NCI-H1417 (cell line): ENCODE measurements around the gene PRKAG1.

Experiments
- DNase-seq, 3 experiments: peaks; one replicate each; lab custom pipeline; 2025; lab: John Stamatoyannopoulos, UW

PRKAG1 gene

DNA sequence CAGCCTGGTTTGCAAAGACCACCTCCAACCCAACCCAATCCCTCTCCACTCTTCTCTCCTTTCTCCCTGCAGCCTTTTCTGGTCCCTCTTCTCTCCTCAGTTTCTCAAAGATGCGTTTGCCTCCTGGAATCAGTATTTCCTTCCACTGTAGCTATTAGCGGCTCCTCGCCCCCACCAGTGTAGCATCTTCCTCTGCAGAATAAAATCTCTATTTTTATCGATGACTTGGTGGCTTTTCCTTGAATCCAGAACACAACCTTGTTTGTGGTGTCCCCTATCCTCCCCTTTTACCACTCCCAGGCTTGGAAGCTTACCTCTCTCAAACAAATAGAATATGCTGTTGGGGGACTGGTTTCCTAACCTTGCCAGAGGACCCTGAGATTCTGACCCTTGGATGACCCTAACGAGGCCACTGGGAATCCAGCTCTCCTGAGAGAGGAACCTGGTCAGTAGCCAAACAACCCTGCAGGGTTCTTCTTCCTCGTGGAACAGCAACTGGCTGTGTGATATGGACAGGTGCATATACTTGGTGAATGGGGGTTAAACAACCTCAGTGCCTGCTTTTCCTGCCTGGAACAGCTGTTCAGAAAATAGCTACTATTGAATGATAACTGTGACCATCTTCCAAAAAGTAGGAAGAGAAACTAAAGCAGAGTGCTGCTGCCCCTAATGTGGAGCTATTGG lies 36.0 kb downstream of the PRKAG1 start:
- no peak for DNase-seq

GRCh38 chr12:48981757-48982157 lies 36.8 kb downstream of the PRKAG1 start:
- no peak for DNase-seq

- DNase-seq: peak in 2 of 3 experiments; percentile 56 to 60
These were observed 37.4 kb downstream of the PRKAG1 start for GRCh38 chr12:48980953-48981756.

- DNase-seq: peak in 2 of 3 experiments; percentile 41 to 53
These were observed 38.1 kb downstream of the PRKAG1 start for GRCh38 chr12:48980389-48980952.

- no peak for DNase-seq
These were observed 38.8 kb downstream of the PRKAG1 start for GRCh38 chr12:48979602-48980388.

- DNase-seq: peak in 2 of 3 experiments; percentile 45 to 58
These were observed 39.6 kb downstream of the PRKAG1 start for GRCh38 chr12:48978741-48979601.

GRCh38 chr12:48978291-48978740 lies 40.3 kb downstream of the PRKAG1 start, which contains the start of gene WNT1:
WNT1 (plus strand) TSS chr12:48978322; CDS start chr12:48978651, 329 bp downstream.
- DNase-seq: peak in 2 of 3 experiments; percentile 45 to 58

DNA sequence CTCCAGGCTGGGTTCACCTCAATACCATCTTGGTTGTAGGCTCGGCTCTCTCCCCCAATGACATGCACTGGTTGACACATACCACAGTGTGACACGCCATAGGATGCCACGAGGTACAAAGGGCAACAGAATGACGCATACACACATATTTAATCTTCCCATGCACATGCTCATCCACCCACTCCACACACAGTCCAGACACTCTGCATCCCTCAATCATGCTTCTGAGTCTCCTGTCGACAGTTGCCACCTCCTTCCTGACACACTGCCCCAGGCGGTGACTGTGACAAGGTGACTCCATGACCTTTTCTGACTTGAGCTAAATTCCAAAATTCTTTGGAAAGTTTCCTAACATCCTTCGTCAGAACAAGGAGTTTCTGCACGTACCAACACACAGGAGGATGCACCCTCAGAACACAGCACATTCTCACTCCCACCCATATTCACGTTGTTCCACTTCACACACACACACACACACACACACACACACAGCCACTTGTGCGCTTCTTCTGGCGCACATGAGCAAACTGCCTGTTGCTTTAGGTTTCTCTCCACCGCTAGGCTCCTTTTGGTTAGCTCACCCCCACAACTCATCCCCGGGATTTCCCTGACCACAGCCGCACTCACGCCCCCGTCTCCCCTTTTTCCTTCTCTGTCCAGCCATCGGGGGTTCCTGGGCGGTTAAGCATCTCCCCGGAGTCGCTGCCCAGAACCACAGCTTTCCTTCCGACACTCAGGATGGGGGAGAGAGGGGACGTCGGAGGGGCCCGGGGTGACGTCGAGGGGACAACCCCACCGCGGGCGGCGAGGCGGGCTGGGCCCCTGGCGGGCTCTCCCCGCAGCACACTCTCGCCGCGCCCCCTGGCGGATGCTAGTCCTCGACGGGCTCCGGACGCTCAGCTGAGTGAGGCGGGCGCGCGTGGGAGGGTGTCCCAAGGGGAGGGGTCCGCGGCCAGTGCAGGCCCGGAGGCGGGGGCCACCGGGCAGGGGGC lies 41.0 kb downstream of the PRKAG1 start:
- peak; percentile 30 to 47 (median 34) for DNase-seq

DNA sequence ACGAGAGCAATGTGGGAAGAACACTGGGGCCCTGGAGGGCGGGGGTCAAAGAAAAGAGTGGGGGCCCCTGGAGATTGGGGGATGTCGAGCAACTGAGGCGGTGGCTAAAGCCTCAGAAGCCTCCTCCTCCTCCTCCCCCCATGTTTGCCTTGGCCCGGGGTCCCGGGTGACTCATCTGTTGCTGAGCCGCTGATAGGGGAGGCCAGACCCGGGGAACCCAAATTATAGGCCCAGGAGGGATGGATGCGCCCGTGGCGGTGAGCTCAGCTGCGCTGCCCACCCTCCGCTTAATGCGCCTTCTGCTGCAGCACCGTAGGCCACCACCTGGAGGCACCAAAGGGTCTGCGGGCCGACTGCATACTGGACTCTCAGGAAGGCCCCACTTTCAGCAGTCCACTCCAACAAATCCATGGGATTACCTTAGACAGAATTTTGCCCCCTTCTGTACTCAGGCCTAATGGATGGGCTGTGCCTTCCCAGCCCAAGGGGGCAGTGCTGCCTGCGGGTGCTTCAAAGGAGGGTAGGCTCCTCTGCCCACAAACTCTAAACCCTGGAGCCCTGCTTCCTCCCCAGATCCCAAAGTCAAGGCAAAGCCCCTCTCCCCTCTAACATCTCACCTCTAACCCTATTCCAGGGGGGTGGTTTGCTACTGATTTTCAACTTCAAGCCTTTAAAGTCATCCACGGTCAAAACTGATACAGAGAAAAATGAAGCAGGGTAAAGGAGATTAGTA lies 44.5 kb downstream of the PRKAG1 start:
- no peak for DNase-seq

GRCh38 chr12:48973531-48973930 lies 45.0 kb downstream of the PRKAG1 start:
- no peak for DNase-seq

DNA sequence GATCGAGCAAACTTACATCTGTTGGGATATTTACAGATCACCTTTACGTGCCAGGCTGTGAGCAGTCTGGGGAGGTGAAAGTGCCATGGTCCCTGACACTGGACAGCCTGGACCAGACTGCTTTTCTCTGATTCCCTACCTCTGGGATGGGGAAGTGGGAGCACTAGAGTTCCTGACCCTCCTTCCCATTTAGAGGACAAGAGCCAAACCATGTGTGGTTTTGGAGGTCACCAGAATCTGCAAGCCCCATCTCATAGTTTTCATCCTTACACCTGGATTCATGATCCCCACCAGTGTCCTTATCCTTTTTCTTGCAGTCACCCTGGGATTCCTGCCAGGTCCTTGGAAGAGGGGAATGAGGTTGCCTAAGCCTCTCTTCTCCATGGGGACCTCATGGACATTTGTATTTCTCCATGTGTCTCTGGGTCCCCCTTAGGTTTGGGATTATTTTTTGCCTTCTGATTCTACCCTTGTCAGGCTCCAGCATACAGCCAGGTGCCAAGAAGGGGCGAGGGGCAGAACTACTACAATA lies 45.6 kb downstream of the PRKAG1 start:
- DNase-seq: no peak

DNA sequence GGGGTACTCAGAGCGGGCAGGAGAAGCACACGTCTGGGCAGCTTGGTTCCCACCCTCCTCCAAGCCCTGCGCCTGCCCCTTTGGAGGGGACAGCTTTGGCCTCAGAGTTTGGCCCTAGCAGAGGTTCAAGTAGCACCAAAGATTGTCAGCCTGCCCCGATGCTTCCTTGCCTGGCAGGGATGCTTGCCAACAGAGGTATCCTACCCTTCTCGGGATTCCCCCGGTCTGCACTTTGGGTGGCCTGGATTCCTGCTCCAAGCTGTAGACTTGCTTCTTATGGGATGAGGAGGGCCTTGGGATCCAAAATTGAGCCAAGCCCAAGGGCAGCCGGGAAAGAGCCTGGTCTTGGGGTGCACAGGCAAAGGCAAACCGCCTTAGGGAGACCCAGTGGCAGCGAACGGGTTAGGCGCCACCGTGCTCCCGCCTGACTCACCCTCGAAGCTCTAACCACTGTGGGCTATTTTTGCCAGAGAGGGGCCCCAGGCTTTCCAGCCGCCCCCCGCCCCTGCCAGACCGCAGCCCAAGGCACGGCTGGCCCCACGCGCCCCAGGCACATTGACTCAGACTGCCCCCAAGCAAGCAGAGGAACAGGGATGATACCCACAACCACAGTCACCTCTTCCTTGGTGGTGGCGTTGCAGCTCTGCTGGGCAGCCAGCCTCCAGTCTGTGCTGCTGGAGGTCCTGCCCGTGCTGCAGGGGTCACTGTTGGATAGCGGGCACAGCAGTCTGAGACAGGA lies 46.2 kb downstream of the PRKAG1 start:
- DNase-seq: no peak

DNA sequence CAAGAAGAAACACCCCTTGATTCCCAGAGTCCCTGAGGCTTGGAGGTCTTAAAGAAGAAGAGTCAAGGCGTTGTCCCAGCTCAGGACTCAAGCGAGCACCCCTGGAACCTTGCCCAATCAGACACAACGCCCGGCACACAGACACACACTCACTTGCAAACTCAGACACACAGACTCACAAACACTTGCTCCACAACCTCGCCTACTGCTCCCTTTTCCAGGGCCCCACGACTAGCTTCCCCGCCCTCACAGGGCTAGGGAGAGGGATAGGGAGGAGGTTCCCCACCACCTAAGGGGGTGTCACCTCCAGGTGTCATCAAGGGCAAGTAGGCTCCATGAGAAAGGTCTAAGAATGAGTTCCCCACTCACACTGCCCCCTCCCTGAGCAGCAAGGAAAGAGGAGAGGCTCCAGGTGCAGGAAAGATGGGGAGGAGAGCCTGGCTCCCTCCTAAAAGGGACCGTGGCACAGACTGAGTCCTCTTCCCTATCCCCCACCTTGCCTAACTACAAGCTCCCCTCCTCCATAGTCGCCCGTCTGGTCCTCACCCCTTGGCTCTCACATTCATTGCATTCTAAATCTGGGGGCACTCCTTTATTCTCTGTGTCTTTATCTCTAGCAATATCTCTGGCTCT lies 47.8 kb downstream of the PRKAG1 start:
- DNase-seq: no peak

DNA sequence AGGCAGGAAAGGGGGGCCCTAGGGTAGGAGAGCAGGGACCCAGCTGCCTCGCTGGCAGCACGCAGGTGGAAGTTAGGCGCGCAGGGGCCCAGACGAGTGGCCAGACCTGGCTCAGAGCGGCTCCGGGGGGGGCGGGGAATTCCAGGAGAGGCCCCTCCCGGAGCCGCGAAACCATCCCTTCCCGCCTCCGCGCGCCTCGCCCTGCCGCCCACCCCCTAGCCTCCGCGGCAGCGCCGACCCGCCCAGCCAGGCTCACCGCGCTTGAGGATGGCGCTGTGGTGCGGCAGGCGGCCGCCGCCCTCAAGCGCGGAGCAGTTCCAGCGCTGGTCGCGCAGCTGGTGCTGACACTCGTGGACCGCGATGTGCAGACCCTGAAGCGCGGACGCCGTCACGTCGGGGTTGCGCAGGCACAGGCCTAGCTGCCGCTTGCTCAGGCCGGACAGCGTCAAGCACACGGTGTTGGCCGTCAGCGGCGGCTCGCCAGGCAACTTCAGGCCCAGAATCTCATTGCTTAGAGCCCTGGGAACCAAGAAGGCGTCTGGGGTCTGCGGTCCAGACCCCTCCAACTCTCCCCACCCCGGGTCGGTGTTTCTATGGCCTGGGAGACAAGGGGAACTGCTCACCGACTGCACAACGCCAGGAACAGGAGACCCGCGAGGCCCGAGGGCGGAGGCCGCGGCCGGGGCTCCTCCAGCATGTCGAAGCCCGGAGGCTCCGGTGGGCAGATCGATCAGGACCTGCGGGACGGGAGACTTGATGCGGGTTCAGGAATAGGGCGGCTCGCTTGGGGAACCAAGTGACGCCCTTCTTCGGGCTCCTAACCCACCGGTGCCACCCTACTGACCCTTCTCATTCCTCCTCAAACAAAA lies 48.5 kb downstream of the PRKAG1 start:
- DNase-seq: peak in 2 of 3 experiments; percentile 46 to 49

GRCh38 chr12:48969160-48969771 lies 49.3 kb downstream of the PRKAG1 start:
- no peak for DNase-seq

DNA sequence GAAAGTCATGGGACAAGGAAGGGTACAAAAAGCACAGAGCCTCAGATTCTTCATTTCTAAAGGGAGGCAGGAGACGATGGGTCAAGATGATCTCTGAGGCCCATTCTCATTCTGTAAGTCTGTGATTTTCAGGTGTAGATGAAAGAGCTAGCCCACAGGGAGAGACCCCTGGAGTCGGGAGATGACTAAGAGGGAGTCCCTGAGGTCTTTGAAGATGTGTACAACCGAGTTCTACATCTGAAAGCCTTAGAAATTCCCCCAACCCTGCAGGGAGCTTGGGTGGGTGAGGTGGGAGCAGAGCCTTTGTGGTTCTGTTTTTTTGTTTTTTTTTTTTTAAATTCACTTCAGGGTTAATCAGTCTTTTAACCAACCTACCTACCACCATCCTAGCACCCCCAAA lies 50.1 kb downstream of the PRKAG1 start:
- DNase-seq: no peak
